Activated CD8-positive, alpha-beta memory T cell treated with anti-CD3 and anti-CD28 coated beads for 48 hours (primary cell): Measurements from ENCODE around the gene SLC7A14.

Experiments used
- DNase-seq, 3 experiments: peaks; one replicate each; pipeline ENCODE4 v3.0.0-alpha.2; 2020; ENCODE audit warnings: low read depth in 2 of 3, low spot score in 2 of 3

Gene SLC7A14

GRCh38 chr3:170499562-170500156, 86.2 kb downstream of the SLC7A14 start:
- DNase-seq = no peak

DNA sequence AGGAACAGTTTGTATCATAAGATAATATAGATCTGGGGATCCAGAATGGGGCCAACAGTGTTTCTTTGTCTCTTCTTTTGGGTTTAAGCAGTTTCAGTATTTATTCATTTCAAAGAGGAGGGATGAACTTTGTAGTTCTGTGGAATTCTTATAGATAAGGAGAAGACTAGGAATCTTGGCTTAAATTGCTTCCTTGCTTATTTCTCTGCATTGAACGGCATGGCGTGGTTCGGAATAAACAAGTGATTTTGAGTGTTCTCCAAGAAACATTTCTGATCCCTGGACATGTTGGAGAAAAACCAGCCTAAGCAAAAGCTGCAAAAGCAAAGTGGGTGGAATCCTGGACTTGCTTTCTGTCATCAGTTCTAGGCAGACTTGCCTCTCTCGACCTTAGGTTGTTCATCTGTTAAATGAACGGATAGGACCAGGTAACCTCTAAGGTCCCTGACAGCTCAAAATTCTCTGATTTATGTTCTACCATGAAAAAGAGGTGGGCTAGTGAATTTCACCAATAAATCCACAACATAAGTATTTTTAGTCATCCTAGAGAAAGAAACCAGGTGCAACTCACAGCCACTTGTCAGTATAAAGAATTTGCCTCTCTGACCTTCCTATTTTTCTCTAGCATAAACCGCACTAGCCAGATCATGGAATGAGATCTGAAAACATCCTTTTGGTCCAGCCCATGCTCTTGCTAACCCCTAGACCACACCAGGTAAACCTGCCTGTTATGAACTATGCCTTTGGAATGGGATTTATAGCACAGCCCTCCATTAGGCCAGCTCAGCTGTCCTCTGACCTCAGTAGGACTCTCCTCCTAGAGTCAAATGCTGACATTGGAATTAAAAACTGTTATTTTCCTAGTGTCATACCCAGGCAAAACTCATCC, 88.4 kb downstream of the SLC7A14 start:
- no peak for DNase-seq

- DNase-seq = no peak
These were observed 89.1 kb downstream of the SLC7A14 start for GRCh38 chr3:170496868-170497140.

DNA sequence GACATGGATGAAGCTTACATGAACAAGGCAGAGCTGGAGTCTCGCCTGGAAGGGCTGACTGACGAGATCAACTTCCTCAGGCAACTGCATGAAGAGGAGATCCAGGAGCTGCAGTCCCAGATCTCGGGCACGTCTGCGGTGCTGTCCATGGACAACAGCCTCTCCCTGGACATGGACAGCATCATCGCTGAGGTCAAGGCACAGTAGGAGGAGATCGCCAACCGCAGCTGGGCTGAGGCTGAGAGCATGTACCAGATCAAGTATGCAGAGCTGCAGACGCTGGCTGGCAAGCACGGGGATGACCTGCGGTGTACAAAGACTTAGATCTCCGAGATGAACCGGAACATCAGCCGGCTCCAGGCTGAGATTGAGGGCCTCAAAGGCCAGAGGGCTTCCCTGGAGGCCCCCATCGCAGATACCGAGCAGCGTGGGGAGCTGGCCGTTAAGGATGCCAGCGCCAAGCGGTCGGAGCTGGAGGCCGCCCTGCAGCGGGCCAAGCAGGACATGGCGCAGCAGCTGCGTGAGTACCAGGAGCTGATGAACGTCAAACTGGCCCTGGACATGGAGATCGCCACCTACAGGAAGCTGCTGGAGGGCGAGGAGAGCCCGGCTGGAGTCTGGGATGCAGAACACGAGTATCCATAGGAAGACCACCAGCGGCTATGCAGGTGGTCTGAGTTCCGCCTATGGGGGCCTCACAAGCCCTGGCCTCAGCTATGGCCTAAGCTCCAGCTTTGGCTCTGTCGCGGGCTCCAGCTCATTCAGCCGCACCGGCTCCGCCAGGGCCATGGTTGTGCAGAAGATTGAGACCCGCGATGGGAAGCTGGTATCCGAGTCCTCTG, 89.6 kb downstream of the SLC7A14 start:
- DNase-seq = no peak

GRCh38 chr3:170494766-170495165, 91.1 kb downstream of the SLC7A14 start:
- DNase-seq = no peak

GRCh38 chr3:170493712-170494182, 92.1 kb downstream of the SLC7A14 start:
- DNase-seq = no peak

- DNase-seq = no peak
These were observed 94.0 kb downstream of the SLC7A14 start for GRCh38 chr3:170491901-170492300.

DNA sequence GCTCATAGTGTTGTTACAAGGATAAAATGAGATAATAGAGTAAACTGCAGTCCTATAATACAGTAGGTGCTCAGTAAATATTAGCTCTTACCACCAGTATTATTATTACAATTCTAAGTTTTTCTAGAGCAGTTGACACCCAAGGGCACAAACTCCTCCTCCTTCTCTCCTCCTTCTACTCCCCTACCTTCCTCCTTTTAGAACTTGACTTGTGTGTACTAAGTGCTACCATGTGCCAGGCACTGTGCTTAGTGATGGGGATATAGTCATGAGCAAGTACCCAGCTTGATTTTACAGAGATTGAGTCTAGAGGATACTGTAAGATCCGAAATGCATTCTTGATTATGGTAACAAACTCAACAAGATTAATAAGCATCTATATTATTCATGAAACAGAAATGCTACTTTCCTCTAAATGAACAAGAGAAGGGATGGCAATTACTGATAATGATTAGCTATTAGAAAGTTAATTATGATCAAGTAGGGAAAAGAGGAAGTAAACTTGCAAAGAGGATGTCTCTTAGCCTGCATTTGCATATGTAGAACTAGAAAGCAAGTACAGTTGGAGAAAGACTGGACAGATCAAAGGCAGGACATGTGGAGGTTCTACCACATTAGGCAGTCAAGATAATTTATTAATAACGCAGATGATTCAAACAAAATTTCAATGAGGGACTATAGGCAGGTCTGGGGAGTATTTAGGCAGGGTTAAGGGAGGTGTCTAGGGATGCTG, 94.9 kb downstream of the SLC7A14 start:
- no peak for DNase-seq

- DNase-seq = no peak
These were observed 97.1 kb downstream of the SLC7A14 start for GRCh38 chr3:170488802-170489201.

- DNase-seq = no peak
These were observed 98.8 kb downstream of the SLC7A14 start for GRCh38 chr3:170487031-170487430.

GRCh38 chr3:170486398-170486797, 99.5 kb downstream of the SLC7A14 start:
- DNase-seq = no peak

DNA sequence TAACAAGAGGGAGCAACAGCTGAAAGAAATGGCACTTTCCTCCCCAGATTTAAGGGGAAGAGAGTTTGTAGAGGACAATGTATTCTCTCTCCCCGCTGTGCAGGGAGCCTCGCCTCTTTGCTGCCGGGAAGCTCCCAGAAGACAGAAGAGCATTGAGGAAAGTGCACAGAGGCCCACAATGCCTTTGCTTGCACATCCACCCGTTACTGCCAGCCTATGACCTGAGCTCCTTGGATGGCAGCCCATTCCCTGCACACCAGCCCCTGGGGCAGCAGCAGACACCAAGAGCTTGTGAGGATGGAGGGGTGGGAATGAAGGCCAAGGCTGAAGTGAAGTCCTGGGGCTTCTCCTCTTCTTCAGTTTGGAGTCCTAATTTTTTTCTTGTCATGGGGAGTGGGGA, 100.2 kb downstream of the SLC7A14 start:
- DNase-seq = no peak

DNA sequence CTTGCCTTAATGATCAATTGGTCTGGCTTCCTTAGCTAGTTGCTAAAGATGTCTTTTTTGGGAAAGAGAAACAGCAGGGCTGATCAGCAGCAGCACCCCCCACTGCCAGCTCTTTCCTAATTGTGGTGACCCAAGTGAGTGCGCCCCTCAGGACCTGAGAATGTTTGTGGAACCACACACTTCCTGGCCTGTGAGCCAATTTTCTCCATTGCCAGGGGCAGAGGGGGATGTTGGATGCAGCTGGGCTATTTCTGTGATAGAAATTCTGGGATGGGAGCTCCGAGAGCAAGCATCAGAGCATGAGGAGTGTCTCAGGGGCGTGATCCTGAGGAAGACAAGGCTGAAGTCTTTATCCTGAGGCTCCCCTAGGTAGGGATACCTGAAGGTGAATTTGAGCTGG, 100.6 kb downstream of the SLC7A14 start:
- DNase-seq = no peak

GRCh38 chr3:170484869-170485268, 101.0 kb downstream of the SLC7A14 start:
- DNase-seq = no peak

DNA sequence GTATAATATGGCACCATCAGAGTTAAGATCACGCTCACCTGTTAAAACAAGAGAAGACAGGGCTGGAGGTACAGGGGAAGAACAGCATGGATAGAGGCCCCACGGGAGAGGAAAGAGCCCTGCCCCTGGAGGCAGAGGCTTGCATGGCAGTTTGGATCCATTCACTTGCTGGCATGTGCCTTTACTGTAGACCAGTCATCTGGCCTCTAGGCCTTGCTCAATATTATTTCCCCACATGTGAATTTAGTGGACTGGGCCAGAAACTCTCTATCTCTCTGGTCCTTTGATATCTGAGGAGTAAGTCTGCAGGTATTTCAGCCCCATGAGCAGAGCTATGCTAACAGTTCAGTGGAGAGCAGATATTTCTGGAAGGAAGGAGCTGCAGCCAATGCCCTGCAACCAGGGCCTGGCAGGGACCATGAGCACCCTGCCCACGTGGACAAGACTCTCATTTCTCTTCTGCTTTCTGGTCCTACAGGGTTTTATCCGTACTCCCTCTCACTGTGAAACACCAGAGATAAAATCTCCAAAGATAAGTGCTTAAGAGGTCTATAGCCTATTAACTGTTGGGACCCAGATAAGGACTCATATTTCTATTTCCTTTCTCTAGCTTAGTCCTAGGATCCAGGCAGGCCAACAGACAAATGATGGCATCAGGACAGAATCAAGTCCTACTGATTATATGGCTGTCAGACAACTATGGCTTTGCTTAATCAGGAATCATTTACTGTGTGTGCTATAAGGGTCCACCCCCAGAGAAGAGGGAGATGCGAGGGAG, 102.2 kb downstream of the SLC7A14 start:
- no peak for DNase-seq

GRCh38 chr3:170482199-170482598, 103.7 kb downstream of the SLC7A14 start:
- no peak for DNase-seq

GRCh38 chr3:170480111-170480510, 105.8 kb downstream of the SLC7A14 start:
- DNase-seq = no peak

DNA sequence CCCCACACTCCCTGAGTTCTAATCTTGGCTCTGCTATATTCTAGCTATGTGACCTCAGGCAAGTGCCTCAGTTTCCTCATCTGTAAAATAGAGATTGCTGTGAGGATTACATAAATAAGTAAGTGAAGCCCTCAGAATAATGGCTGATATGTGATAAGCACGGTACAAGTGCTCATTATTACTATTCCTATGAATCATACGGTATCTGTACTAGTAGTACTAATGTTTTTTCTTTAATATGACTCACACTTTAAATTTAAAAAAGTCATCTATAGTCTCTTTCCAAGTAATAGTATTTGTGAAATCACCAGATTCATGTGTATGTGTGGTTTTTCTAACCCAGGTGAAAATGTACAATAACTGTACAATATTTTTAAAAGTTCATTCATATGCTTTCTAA, 108.5 kb downstream of the SLC7A14 start:
- DNase-seq = no peak

- DNase-seq = no peak
These were observed 109.6 kb downstream of the SLC7A14 start for GRCh38 chr3:170476291-170476690.

GRCh38 chr3:170475092-170475685, 110.7 kb downstream of the SLC7A14 start:
- no peak for DNase-seq
